H9 (cell line): Measurements from ENCODE around the gene KIAA0825. TPM values are rescaled to one million over a fixed set of nuclear protein-coding genes. Genes with fewer than 3 reads are reported as not detected.

ENCODE experiments used
- DNase-seq: peaks from one replicate; pipeline ENCODE4 v3.0.0-alpha.2; 2017
- H2AFZ ChIP-seq: one replicate; pipeline ENCODE4 v1.6.1; 2013; ENCODE audit warnings: mild to moderate bottlenecking, low read length, control low read depth, moderate library complexity
- H2AK5ac ChIP-seq: 2 replicates; pipeline ENCODE4 v1.6.1; 2013; ENCODE audit warnings: low read length, control low read depth, mixed read lengths; ENCODE audit not compliant: insufficient read length
- H2BK120ac ChIP-seq: one replicate; pipeline ENCODE4 v1.6.1; 2013; ENCODE audit warnings: low read depth, mild to moderate bottlenecking, low read length, control low read depth, inconsistent platforms; ENCODE audit not compliant: poor library complexity, severe bottlenecking
- H2BK12ac ChIP-seq: 2 replicates; pipeline ENCODE4 v1.6.1; 2013; ENCODE audit warnings: low read length, control low read depth, mixed read lengths, low read depth; ENCODE audit not compliant: insufficient read length
- H2BK15ac ChIP-seq: 2 replicates; pipeline ENCODE4 v1.6.1; 2013; ENCODE audit warnings: low read depth, low read length, control low read depth
- H2BK20ac ChIP-seq: one replicate; pipeline ENCODE4 v1.6.1; 2013; ENCODE audit warnings: low read depth, mild to moderate bottlenecking, low read length, control low read depth, inconsistent platforms; ENCODE audit not compliant: poor library complexity, severe bottlenecking
- H2BK5ac ChIP-seq: 2 replicates; pipeline ENCODE4 v1.6.1; 2013; ENCODE audit warnings: low read length, control low read depth, mixed read lengths; ENCODE audit not compliant: insufficient read length
- H3K14ac ChIP-seq: 2 replicates; pipeline ENCODE4 v1.6.1; 2013; ENCODE audit warnings: low read length, control low read depth; ENCODE audit not compliant: insufficient read depth
- H3K18ac ChIP-seq: 2 replicates; pipeline ENCODE4 v1.6.1; 2013; ENCODE audit warnings: low read depth, mild to moderate bottlenecking, mixed read lengths, low read length, control low read depth; ENCODE audit not compliant: insufficient read length
- H3K23ac ChIP-seq: 2 replicates; pipeline ENCODE4 v1.6.1; 2013; ENCODE audit warnings: low read length, control low read depth, mixed read lengths, low read depth; ENCODE audit not compliant: insufficient read length
- H3K23me2 ChIP-seq: 2 replicates; pipeline ENCODE4 v1.6.1; 2013; ENCODE audit warnings: low read depth, mild to moderate bottlenecking, mixed read lengths, low read length, control low read depth; ENCODE audit not compliant: insufficient read length, poor library complexity, severe bottlenecking
- H3K27ac ChIP-seq: 2 replicates; pipeline ENCODE4 v1.5.1; 2013; ENCODE audit warnings: low read length, control low read depth, mixed read lengths, low read depth; ENCODE audit not compliant: insufficient read length
- H3K27me3 ChIP-seq: 2 replicates; pipeline ENCODE4 v1.6.1; 2013; ENCODE audit warnings: low read length, control low read depth, inconsistent platforms; ENCODE audit not compliant: insufficient read depth
- H3K4ac ChIP-seq: 2 replicates; pipeline ENCODE4 v1.6.1; 2013; ENCODE audit warnings: low read depth, mild to moderate bottlenecking, control low read depth, inconsistent platforms, low read length, moderate library complexity
- H3K4me1 ChIP-seq: 2 replicates; pipeline ENCODE4 v1.6.1; 2013; ENCODE audit warnings: low read length, control low read depth, inconsistent platforms; ENCODE audit not compliant: insufficient read depth
- H3K4me2 ChIP-seq: 2 replicates; pipeline ENCODE4 v1.6.1; 2013; ENCODE audit warnings: low read length, control low read depth, mixed read lengths; ENCODE audit not compliant: insufficient read length, insufficient read depth
- H3K56ac ChIP-seq: 2 replicates; pipeline ENCODE4 v1.6.1; 2013; ENCODE audit warnings: low read depth, mild to moderate bottlenecking, mixed read lengths, low read length, control low read depth; ENCODE audit not compliant: insufficient read length
- H3K79me1 ChIP-seq: 2 replicates; pipeline ENCODE4 v1.6.1; 2013; ENCODE audit warnings: low read depth, mild to moderate bottlenecking, moderate library complexity, low read length, control low read depth, inconsistent platforms; ENCODE audit not compliant: insufficient read depth, poor library complexity, severe bottlenecking
- H3K79me2 ChIP-seq: 2 replicates; pipeline ENCODE4 v1.6.1; 2013; ENCODE audit warnings: low read length, control low read depth, inconsistent platforms; ENCODE audit not compliant: insufficient read depth
- H3K9ac ChIP-seq: 2 replicates; pipeline ENCODE4 v1.6.1; 2013; ENCODE audit warnings: low read length, control low read depth, mixed read lengths; ENCODE audit not compliant: insufficient read length; ENCODE audit errors: extremely low read depth
- H3K9me3 ChIP-seq: one replicate; pipeline ENCODE4 v1.6.1; 2013; ENCODE audit warnings: low read depth, low read length, inconsistent platforms; ENCODE audit not compliant: control insufficient read depth
- H3T11ph ChIP-seq: one replicate; pipeline ENCODE4 v1.6.1; 2013; ENCODE audit warnings: mild to moderate bottlenecking, low read length, control low read depth, inconsistent platforms
- H4K20me1 ChIP-seq: one replicate; pipeline ENCODE4 v1.6.1; 2013; ENCODE audit not compliant: control insufficient read depth, insufficient read length, insufficient read depth
- H4K5ac ChIP-seq: 2 replicates; pipeline ENCODE4 v1.6.1; 2013; ENCODE audit warnings: low read depth, mild to moderate bottlenecking, mixed read lengths, low read length, control low read depth; ENCODE audit not compliant: insufficient read length
- H4K8ac ChIP-seq: replicated peaks from 2 replicates; pipeline ENCODE4 v1.6.1; 2013; ENCODE audit warnings: low read length, control low read depth, mixed read lengths, low read depth; ENCODE audit not compliant: insufficient read length
- H4K91ac ChIP-seq: 2 replicates; pipeline ENCODE4 v1.6.1; 2013; ENCODE audit warnings: low read depth, mild to moderate bottlenecking, moderate library complexity, mixed read lengths, low read length, control low read depth; ENCODE audit not compliant: insufficient read length
- H3K27ac Mint-ChIP-seq, 3 experiments: 2 replicates in 2 of 3; 3 replicates in 1 of 3; pipeline ENCODE4 v1.8.0; 2020 to 2021; ENCODE audit warnings: mixed read lengths in 3 of 3, mild to moderate bottlenecking in 1 of 3, moderate library complexity in 1 of 3
- H3K27me3 Mint-ChIP-seq: 2 replicates; pipeline ENCODE4 v1.8.0; 2021; ENCODE audit warnings: low read depth, mild to moderate bottlenecking, moderate library complexity, mixed read lengths
- H3K36me3 Mint-ChIP-seq, 3 experiments: 2 replicates in 2 of 3; 3 replicates in 1 of 3; pipeline ENCODE4 v1.8.0; 2020 to 2021; ENCODE audit warnings: low read depth in 3 of 3, mixed read lengths in 3 of 3; ENCODE audit not compliant: insufficient read depth in 1 of 3
- H3K4me1 Mint-ChIP-seq, 2 experiments: 2 replicates each; pipeline ENCODE4 v1.8.0; 2020; ENCODE audit warnings: mixed read lengths in 2 of 2
- H3K4me3 Mint-ChIP-seq, 2 experiments: 2 replicates in 1 of 2; 3 replicates in 1 of 2; pipeline ENCODE4 v1.8.0; 2020 to 2021; ENCODE audit warnings: mild to moderate bottlenecking in 2 of 2, mixed read lengths in 2 of 2, moderate library complexity in 1 of 2
- H3K9me3 Mint-ChIP-seq, 2 experiments: 2 replicates in 1 of 2; 3 replicates in 1 of 2; pipeline ENCODE4 v1.8.0; 2020; ENCODE audit warnings: mild to moderate bottlenecking in 2 of 2, mixed read lengths in 2 of 2, moderate library complexity in 1 of 2
- CTCF ChIP-seq: fragments of 200-600 bp; sonication (generic); conservative IDR thresholded peaks from 3 replicates; pipeline ENCODE4 v1.8.0; 2021; ENCODE audit warnings: antibody characterized with exemption, mild to moderate bottlenecking
- WGBS: extraction: QIAGEN DNeasy Blood & Tissue Kit; methylation state at CpG from one replicate; pipeline ENCODE4 v1.1.7; 2013; ENCODE audit warnings: missing lambda C conversion rate, low lambda C conversion rate, mixed read lengths; ENCODE audit not compliant: insufficient read length; ENCODE audit errors: extremely low coverage; 5-methylcytosine and 5-hydroxymethylcytosine counted together
- total RNA-seq: library from RNA; stranded (reverse); gene quantifications from 2 replicates; pipeline ENCODE4 v1.2.1, GENCODE V29; 2021

The KIAA0825 gene
- total RNA-seq, 1 experiment from 2014 or later: 1.8 TPM

- H4K20me1 ChIP-seq: no peaks in the 10 kb centered on the region
- no peak overlapping the region for H2AK5ac ChIP-seq
- no peaks in the 10 kb centered on the region for H3K9me3 ChIP-seq
- DNase-seq: no peak
- H4K91ac ChIP-seq: no peak overlapping the region
- no peak overlapping the region for H2BK5ac ChIP-seq
- H3K56ac ChIP-seq: no peak overlapping the region
- Mint-ChIP-seq H3K36me3 (peaks cover 0 to 8% (median 0%) of the 10 kb centered on the region in 3 experiments; a peak in 2 of 7 replicates), H3K4me1 (peaks cover 5 to 7% of the 10 kb centered on the region in 2 experiments; a peak in 2 of 4 replicates), H3K27ac (peak overlapping the region in 1 of 3 experiments; percentile 22; a peak in 1 of 7 replicates), H3K4me3 (no peak overlapping the region), H3K27me3 (no peaks in the 10 kb centered on the region), H3K9me3 (peaks cover 0 to 3% of the 10 kb centered on the region in 2 experiments; a peak in 1 of 5 replicates)
- no peak overlapping the region for H2BK20ac ChIP-seq
- no peak overlapping the region for H3K23ac ChIP-seq
- H3K4ac ChIP-seq: no peak overlapping the region
- H3K23me2 ChIP-seq: no peaks in the 10 kb centered on the region
- no peak overlapping the region for H2BK15ac ChIP-seq
- H2BK120ac ChIP-seq: no peak overlapping the region
- H3K4me1 ChIP-seq: no peaks in the 10 kb centered on the region
- H2AFZ ChIP-seq: no peak overlapping the region
- no peak overlapping the region for H3K9ac ChIP-seq
- no peak overlapping the region for H3K18ac ChIP-seq
- H2BK12ac ChIP-seq: no peak overlapping the region
- H3K79me1 ChIP-seq: no peaks in the 10 kb centered on the region
- H4K5ac ChIP-seq: no peak overlapping the region
- no peak overlapping the region for H3T11ph ChIP-seq
- no peaks in the 10 kb centered on the region for H3K79me2 ChIP-seq
- H3K27ac ChIP-seq: no peak overlapping the region
- H4K8ac ChIP-seq: no peak overlapping the region
- no peaks in the 10 kb centered on the region for H3K27me3 ChIP-seq
- no peak overlapping the region for H3K14ac ChIP-seq
- WGBS: no CpG with 5 or more reads among the region's 4 CpGs
- no peak for TF ChIP-seq CTCF
- H3K4me2 ChIP-seq: no peak overlapping the region
Measured at GRCh38 chr5:94508461-94509148, 109.8 kb downstream of the KIAA0825 start.
